Stomach (tissue), 9 donors: Measurements from ENCODE around the gene ITPR1. TPM values are rescaled to one million over a fixed set of nuclear protein-coding genes. Genes with fewer than 3 reads are reported as not detected.

ENCODE experiments used
- DNase-seq, 2 donors: peaks; one replicate each; pipeline versions ENCODE4 v3.0.0 to v3.0.0-alpha.2; 2013 to 2019
- H3K27ac ChIP-seq, 5 donors: fragments of 200-600 bp in 4 of 5; sonication (generic) in 4 of 5; one replicate each; pipeline ENCODE4 v1.5.1; 2013 to 2019; ENCODE audit warnings: mild to moderate bottlenecking in 1 of 5, moderate library complexity in 1 of 5
- H3K27me3 ChIP-seq, 3 donors: fragments of 200-600 bp; sonication (generic); one replicate each; pipeline ENCODE4 v1.5.1; 2017 to 2019; ENCODE audit warnings: mixed run types in 1 of 3
- H3K36me3 ChIP-seq, 4 donors: fragments of 200-600 bp; sonication (generic); 1 replicate in 3 of 4; 2 replicates in 1 of 4; pipeline ENCODE4 v1.5.1; 2016 to 2019
- H3K4me1 ChIP-seq, 4 donors: fragments of 200-600 bp; sonication (generic); one replicate each; pipeline ENCODE4 v1.5.1; 2016 to 2019
- H3K4me3 ChIP-seq, 4 donors: fragments of 200-600 bp; sonication (generic) in 3 of 4; one replicate each; pipeline ENCODE4 v1.5.1; 2016 to 2019; ENCODE audit warnings: mild to moderate bottlenecking in 1 of 4
- H3K9me3 ChIP-seq, 4 donors: fragments of 200-600 bp; sonication (generic); one replicate each; pipeline ENCODE4 v1.5.1; 2016 to 2019
- CTCF ChIP-seq, 7 experiments: fragments of 450-650 bp in 4 of 7; fragments of 200-600 bp in 3 of 7; sonication (generic) in 3 of 7; IDR thresholded peaks; one replicate each; pipeline ENCODE4 v1.5.1; 2016 to 2019; ENCODE audit warnings: antibody characterized with exemption in 7 of 7, control low read depth in 2 of 7, mild to moderate bottlenecking in 1 of 7
- EP300 ChIP-seq: sonication (generic); formaldehyde crosslinking; IDR thresholded peaks from one replicate; pipeline ENCODE4 v1.6.1; 2017; ENCODE audit warnings: antibody characterized with exemption
- POLR2A ChIP-seq, 4 donors: fragments of 450-650 bp; IDR thresholded peaks; one replicate each; pipeline ENCODE4 v1.6.1; 2016; ENCODE audit warnings: antibody characterized with exemption in 4 of 4, control low read depth in 2 of 4, mild to moderate bottlenecking in 1 of 4, moderate library complexity in 1 of 4
- POLR2AphosphoS5 ChIP-seq, 3 donors: sonication (generic); formaldehyde crosslinking; IDR thresholded peaks; one replicate each; pipeline ENCODE4 v1.6.1; 2016; ENCODE audit warnings: antibody characterized with exemption in 3 of 3
- WGBS, 5 donors: extraction: QIAGEN DNeasy Blood & Tissue Kit in 3 of 5; methylation state at CpG; one replicate each; pipeline versions ENCODE4 v1.1.5 to v1.1.7; 2013 to 2018; 5-methylcytosine and 5-hydroxymethylcytosine counted together
- intact Hi-C: fragments of 100-400 bp; cut with DNase I; formaldehyde crosslinking; loops from one replicate; pipeline ENCODE4 v1.15.1; 2023; ENCODE audit warnings: low total_unique reads
- polyA plus RNA-seq, 3 donors: library from polyadenylated mRNA; stranded (reverse); fragments of 200-250 nt; gene quantifications; one replicate each; pipeline ENCODE4 v1.2.3, GENCODE V29; 2013
- total RNA-seq, 5 donors: library from RNA; depleted of rRNA; stranded (reverse); fragments of >200 nt; gene quantifications; one replicate each; pipeline versions ENCODE4 v1.1.0 to v1.2.3, GENCODE V29; 2014 to 2016
- donor health status: healthy with polysubstance abuse.
- donor health status: Bipolar disorder and iron deficiency.
- donor health status: healthy.

The ITPR1 gene
- total and polyA plus RNA-seq, 8 donors: 6.6 to 192 (median 32.9) TPM

GRCh38 chr3:4580346-4581123, 87.4 kb downstream of the ITPR1 start:
- 71 to 80% (median 77%) methylated on average over 14 of the region's 14 CpGs for WGBS, 5 donors
- Histone ChIP-seq H3K4me1 (peaks cover 0 to 49% (median 28%) of the 10 kb centered on the region in 4 donors), H3K4me3 (no peak overlapping the region), H3K9me3 (no peaks in the 10 kb centered on the region), H3K27ac (peak overlapping the region in 3 of 5 donors; percentile 75 to 82 (median 78)), H3K27me3 (no peaks in the 10 kb centered on the region), H3K36me3 (no peaks in the 10 kb centered on the region)
- DNase-seq: no peak
- intact Hi-C loops: no loop called here
- TF ChIP-seq POLR2AphosphoS5 (IDR thresholded peaks at IDR 0.05): no peak

- DNase-seq: peak in 1 of 2 donors; percentile 36
- 63 to 81% (median 77%) methylated on average over 3 of the region's 3 CpGs for WGBS, 5 donors
- Histone ChIP-seq H3K36me3 (no peaks in the 10 kb centered on the region), H3K4me1 (peaks cover 0 to 49% (median 28%) of the 10 kb centered on the region in 4 donors), H3K27me3 (no peaks in the 10 kb centered on the region), H3K9me3 (no peaks in the 10 kb centered on the region), H3K4me3 (no peak overlapping the region), H3K27ac (peak overlapping the region in 3 of 5 donors; percentile 75 to 82 (median 78))
- TF ChIP-seq EP300 (no peak), POLR2A (IDR thresholded peaks at IDR 0.05) (no peak), POLR2AphosphoS5 (IDR thresholded peaks at IDR 0.05) (no peak), CTCF (IDR thresholded peaks at IDR 0.05) (no peak)
- intact Hi-C loops: no loop called here
These were observed 87.9 kb downstream of the ITPR1 start for GRCh38 chr3:4581124-4581424.

- no peak for TF ChIP-seq CTCF (IDR thresholded peaks at IDR 0.05)
- no peak for TF ChIP-seq EP300
- no peak for TF ChIP-seq POLR2AphosphoS5 (IDR thresholded peaks at IDR 0.05)
- TF ChIP-seq POLR2A (IDR thresholded peaks at IDR 0.05): no peak
- H3K4me3 ChIP-seq: no peak overlapping the region
- H3K36me3 ChIP-seq: no peaks in the 10 kb centered on the region
- peak overlapping the region in 3 of 5 donors; percentile 75 to 82 (median 78) for H3K27ac ChIP-seq
- 22 to 34% (median 32%) methylated on average over 2 of the region's 2 CpGs for WGBS, 5 donors
- DNase-seq: peak in 1 of 2 donors; percentile 26
- H3K4me1 ChIP-seq: peaks cover 0 to 50% (median 28%) of the 10 kb centered on the region in 4 donors
- intact Hi-C loops: no loop called here
- no peaks in the 10 kb centered on the region for H3K27me3 ChIP-seq
- no peaks in the 10 kb centered on the region for H3K9me3 ChIP-seq
These were observed 88.3 kb downstream of the ITPR1 start for GRCh38 chr3:4581498-4581897.

GRCh38 chr3:4581920-4582611, 88.9 kb downstream of the ITPR1 start:
- Histone ChIP-seq H3K4me1 (peaks cover 0 to 56% (median 30%) of the 10 kb centered on the region in 4 donors), H3K4me3 (no peak overlapping the region), H3K27ac (peak overlapping the region; percentile 1 to 82 (median 75)), H3K27me3 (no peaks in the 10 kb centered on the region), H3K36me3 (no peaks in the 10 kb centered on the region), H3K9me3 (no peaks in the 10 kb centered on the region)
- intact Hi-C loops: no loop called here
- no peak for DNase-seq
- 72 to 86% (median 81%) methylated on average over 12 of the region's 12 CpGs for WGBS, 5 donors
- TF ChIP-seq EP300 (no peak), POLR2A (IDR thresholded peaks at IDR 0.05) (no peak), POLR2AphosphoS5 (IDR thresholded peaks at IDR 0.05) (no peak), CTCF (IDR thresholded peaks at IDR 0.05) (no peak)
